SW480 (cell line): Measurements from ENCODE around the gene FNBP1.
"Not testable (repeated sequence)": the region's sequence is repeated elsewhere in the genome, so short reads cannot be mapped to it uniquely, and the experiment has no call there.

ENCODE experiments used
- DNase-seq: peaks from one replicate; pipeline ENCODE4 v3.0.0-alpha.2; 2016; ENCODE audit warnings: low spot score

FNBP1 gene

GRCh38 chr9:130021842-130022241 lies 21.1 kb downstream of the FNBP1 start:
- not testable (repeated sequence) for DNase-seq

GRCh38 chr9:130021123-130021522 lies 21.9 kb downstream of the FNBP1 start:
- DNase-seq: no peak

- no peak for DNase-seq
Measured at GRCh38 chr9:130020618-130021017, 22.4 kb downstream of the FNBP1 start.

- no peak for DNase-seq
Measured at GRCh38 chr9:130018265-130018664, 24.7 kb downstream of the FNBP1 start.

GRCh38 chr9:130017510-130017909 lies 25.5 kb downstream of the FNBP1 start:
- not testable (repeated sequence) for DNase-seq

- no peak for DNase-seq
Measured at GRCh38 chr9:130017076-130017475, 25.9 kb downstream of the FNBP1 start.

- no peak for DNase-seq
Measured at GRCh38 chr9:130015353-130016019, 27.5 kb downstream of the FNBP1 start.

GRCh38 chr9:130013326-130013725 lies 29.7 kb downstream of the FNBP1 start:
- no peak for DNase-seq

- DNase-seq: no peak
Measured at GRCh38 chr9:130010151-130010988, 32.6 kb downstream of the FNBP1 start.

- not testable (repeated sequence) for DNase-seq
Measured at GRCh38 chr9:130009546-130009945, 33.4 kb downstream of the FNBP1 start.

GRCh38 chr9:130008538-130008937 lies 34.5 kb downstream of the FNBP1 start:
- DNase-seq: no peak

- DNase-seq: not testable (repeated sequence)
Measured at GRCh38 chr9:130006952-130007351, 36.0 kb downstream of the FNBP1 start.

- DNase-seq: no peak
Measured at GRCh38 chr9:130003943-130004552, 38.9 kb downstream of the FNBP1 start.

GRCh38 chr9:130002320-130002719 lies 40.7 kb downstream of the FNBP1 start:
- no peak for DNase-seq

- no peak for DNase-seq
Measured at GRCh38 chr9:130001190-130001589, 41.8 kb downstream of the FNBP1 start.

GRCh38 chr9:129999141-129999510 lies 43.9 kb downstream of the FNBP1 start:
- no peak for DNase-seq

- DNase-seq: no peak
Measured at GRCh38 chr9:129998491-129999140, 44.4 kb downstream of the FNBP1 start.

GRCh38 chr9:129997706-129998105 lies 45.3 kb downstream of the FNBP1 start:
- DNase-seq: not testable (repeated sequence)

- no peak for DNase-seq
Measured at GRCh38 chr9:129996161-129996830, 46.7 kb downstream of the FNBP1 start.

GRCh38 chr9:129995409-129996160 lies 47.4 kb downstream of the FNBP1 start:
- DNase-seq: no peak

GRCh38 chr9:129994882-129995281 lies 48.1 kb downstream of the FNBP1 start:
- DNase-seq: no peak
